SJCRH30 (cell line): Measurements from ENCODE around the gene AGPAT3. TPM values are rescaled to one million over a fixed set of nuclear protein-coding genes. Genes with fewer than 3 reads are reported as not detected.

Experiments
- DNase-seq, 2 experiments: peaks; one replicate each; pipeline ENCODE4 v3.0.0-alpha.2; 2015 to 2020
- H3K27ac ChIP-seq: fragments of 250-450 bp; sonication (Bioruptor Pico); 2 replicates; pipeline ENCODE4 v1.5.1; 2020; ENCODE audit warnings: mild to moderate bottlenecking, moderate library complexity
- H3K27me3 ChIP-seq: fragments of 250-450 bp; sonication (Bioruptor Pico); 2 replicates; pipeline ENCODE4 v1.5.1; 2020; ENCODE audit warnings: mild to moderate bottlenecking, moderate library complexity
- H3K36me3 ChIP-seq: fragments of 250-450 bp; sonication (Bioruptor Pico); 2 replicates; pipeline ENCODE4 v1.5.1; 2020; ENCODE audit warnings: mild to moderate bottlenecking, moderate library complexity
- H3K4me1 ChIP-seq: fragments of 250-450 bp; sonication (Bioruptor Pico); 2 replicates; pipeline ENCODE4 v1.5.1; 2020; ENCODE audit warnings: mild to moderate bottlenecking, moderate library complexity
- H3K4me3 ChIP-seq: fragments of 250-450 bp; sonication (Bioruptor Pico); 2 replicates; pipeline ENCODE4 v1.5.1; 2020; ENCODE audit warnings: mild to moderate bottlenecking, moderate library complexity
- H3K9me3 ChIP-seq: fragments of 250-450 bp; sonication (Bioruptor Pico); replicated peaks from 2 replicates; pipeline ENCODE4 v1.5.1; 2020; ENCODE audit warnings: mild to moderate bottlenecking, moderate library complexity
- total RNA-seq: library from RNA; depleted of rRNA; stranded (reverse); fragments of >200 nt; shearing (Covaris generic); gene quantifications from 2 replicates; pipeline ENCODE4 v1.2.3, GENCODE V29; 2014

AGPAT3 gene
- total RNA-seq, 1 experiment from 2014 or later = 18.3 TPM

DNA sequence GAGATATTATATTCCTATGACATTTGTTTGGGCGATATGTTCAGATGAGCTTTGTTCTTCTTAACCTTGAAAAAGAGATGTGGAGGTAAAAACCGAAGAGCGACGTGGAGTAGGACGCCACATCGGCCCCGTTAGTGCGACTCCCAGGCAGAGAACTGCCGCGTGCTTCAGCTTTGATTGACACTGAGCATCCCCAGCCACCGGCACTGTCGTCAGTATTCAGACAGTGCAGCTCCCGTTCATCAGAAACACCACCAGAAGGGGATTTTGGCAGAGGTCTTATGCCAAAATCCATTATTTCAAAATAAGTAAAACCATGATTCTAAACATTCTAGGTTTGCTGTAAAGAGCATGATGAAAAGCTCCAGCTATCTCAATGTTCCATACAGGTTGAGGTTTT lies 66.5 kb downstream of the AGPAT3 start:
- no peaks in the 10 kb centered on the region for H3K9me3 ChIP-seq
- no peak overlapping the region for H3K27ac ChIP-seq
- no peaks in the 10 kb centered on the region for H3K36me3 ChIP-seq
- H3K4me3 ChIP-seq = no peak overlapping the region
- no peaks in the 10 kb centered on the region for H3K4me1 ChIP-seq
- no peak for DNase-seq
- H3K27me3 ChIP-seq = no peaks in the 10 kb centered on the region

DNA sequence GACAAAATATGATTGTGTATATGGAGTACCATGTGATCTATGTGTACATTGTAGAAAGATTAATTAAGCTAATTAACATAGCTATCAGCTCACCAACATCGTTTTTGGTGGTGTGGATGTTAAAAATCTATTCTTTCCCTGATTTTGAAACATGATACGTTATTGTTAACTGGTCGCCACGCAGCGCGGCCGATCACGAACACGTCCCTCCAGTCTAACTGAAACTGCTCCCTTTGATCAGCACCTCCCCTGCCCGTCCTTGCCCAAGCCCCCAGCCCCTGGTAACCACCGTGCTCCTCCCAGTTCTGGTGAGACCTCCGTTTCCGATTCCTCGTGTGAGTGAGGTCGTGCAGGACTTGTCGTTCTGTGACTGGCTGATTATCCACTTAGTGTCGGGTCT lies 67.0 kb downstream of the AGPAT3 start:
- H3K4me3 ChIP-seq = no peak overlapping the region
- no peaks in the 10 kb centered on the region for H3K36me3 ChIP-seq
- H3K27ac ChIP-seq = no peak overlapping the region
- no peaks in the 10 kb centered on the region for H3K27me3 ChIP-seq
- no peaks in the 10 kb centered on the region for H3K9me3 ChIP-seq
- no peak for DNase-seq
- H3K4me1 ChIP-seq = no peaks in the 10 kb centered on the region

DNA sequence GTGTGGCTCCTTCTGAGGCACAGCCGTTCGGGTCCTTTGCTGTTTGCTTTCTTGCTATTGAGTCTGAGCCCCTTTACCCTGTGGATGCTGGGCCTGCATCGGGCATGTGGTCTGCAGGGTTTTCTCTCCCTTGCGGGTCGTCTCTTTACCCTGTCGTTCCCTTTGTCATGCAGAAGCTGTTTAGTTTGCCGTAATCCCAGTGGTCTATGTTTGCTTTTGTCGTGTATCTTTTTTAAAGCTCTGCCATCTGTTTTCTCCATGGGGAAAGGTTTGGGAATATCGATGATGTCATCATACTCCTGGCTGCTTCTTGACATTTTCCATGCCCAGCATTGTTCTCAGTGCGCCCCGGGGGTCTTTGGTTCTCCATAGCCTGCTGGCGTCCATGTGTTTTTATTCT lies 68.2 kb downstream of the AGPAT3 start:
- no peak for DNase-seq
- no peaks in the 10 kb centered on the region for H3K27me3 ChIP-seq
- no peaks in the 10 kb centered on the region for H3K36me3 ChIP-seq
- H3K27ac ChIP-seq = no peak overlapping the region
- no peaks in the 10 kb centered on the region for H3K9me3 ChIP-seq
- no peak overlapping the region for H3K4me3 ChIP-seq
- no peaks in the 10 kb centered on the region for H3K4me1 ChIP-seq

DNA sequence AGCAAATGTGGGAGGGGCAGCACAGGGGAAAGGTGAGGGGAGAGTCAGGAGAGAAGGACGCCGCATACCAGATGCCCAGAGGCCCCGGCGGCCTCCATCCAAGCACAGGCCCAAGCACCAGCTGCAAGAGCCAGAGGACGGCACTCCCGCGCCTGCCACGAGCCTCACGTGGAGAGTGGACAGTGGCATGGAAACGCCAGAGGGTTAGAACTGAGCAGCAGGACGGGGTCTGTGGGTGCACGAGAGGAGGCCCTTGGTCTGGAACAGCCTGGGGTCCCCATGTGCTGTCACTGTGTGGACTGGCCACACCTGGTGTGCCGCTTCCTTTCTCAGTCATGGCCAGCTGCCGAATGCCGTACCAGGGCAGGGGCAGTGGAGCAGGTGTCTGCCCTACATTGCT lies 68.7 kb downstream of the AGPAT3 start:
- no peaks in the 10 kb centered on the region for H3K27me3 ChIP-seq
- no peaks in the 10 kb centered on the region for H3K36me3 ChIP-seq
- no peaks in the 10 kb centered on the region for H3K4me1 ChIP-seq

DNA sequence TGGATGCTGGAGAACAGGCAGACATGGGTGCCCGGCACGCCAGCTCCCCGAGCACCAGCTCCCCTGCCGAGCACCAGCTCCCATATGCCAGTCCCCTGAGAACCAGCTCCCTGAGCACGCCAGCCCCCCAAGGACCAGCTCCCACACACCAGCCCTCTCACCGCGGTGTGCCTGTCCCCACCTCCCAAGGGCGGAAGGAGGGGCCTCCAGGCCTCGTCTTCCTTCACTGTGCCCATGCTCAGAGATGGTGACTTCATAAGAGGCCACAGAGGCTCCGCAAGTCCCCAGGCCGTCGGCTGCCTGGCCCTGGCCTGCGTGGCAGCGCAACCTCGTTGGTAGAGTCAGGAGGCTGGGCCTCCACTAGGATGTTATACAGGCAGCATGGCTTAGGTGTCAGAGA lies 69.1 kb downstream of the AGPAT3 start:
- Histone ChIP-seq H3K27ac (no peak overlapping the region), H3K4me3 (no peak overlapping the region), H3K27me3 (no peaks in the 10 kb centered on the region), H3K4me1 (no peaks in the 10 kb centered on the region), H3K9me3 (no peaks in the 10 kb centered on the region), H3K36me3 (no peaks in the 10 kb centered on the region)
- no peak for DNase-seq

More for the DNA sequence above, 68.7 kb downstream of the AGPAT3 start:
- Histone ChIP-seq H3K27ac (no peak overlapping the region), H3K9me3 (no peaks in the 10 kb centered on the region), H3K4me3 (no peak overlapping the region)
- no peak for DNase-seq

DNA sequence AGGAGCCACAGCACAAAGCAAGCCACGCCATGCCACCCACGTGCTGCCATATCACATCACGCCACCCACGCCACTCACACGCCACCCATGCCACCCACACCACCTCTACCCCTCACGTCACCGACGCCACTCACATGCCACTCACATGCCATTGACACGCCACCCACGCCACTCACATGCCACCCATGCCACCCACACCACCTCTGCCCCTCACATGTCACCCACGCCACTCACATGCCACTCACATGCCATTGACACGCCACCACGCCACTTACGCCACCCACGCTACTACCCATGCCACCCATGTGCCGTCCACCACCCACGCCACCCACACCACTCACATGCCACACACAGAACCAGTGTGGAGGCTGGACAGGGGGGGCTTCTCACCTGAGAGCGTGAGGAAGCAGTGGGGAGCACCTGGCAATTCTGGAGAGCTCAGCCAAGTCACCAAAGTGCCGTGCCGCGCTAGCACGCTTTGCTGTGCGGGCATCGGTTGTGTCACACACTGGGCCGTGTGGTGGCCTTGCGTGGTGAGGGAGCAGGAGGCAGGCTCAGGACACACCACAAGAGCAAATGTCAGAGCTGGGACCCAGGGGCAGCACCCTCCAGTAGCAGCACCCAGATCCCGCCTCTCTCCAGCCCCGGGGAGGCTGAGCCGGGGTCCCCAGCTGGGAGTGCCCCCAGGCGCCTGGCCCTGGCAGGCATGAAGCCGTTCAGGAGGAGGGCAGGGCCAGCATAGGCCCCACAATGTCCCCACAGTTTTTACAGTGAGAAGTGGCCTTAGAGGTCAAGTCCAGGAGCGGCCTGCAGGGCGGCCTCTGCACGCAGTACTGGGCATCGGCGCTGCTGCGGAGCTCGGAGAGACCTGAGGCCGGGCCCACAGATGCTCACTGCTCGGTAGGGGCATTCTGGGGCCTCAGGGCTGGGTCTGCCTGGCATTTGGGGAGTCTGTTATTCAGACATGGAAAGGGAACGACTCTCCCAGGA lies 70.0 kb downstream of the AGPAT3 start:
- Histone ChIP-seq H3K9me3 (no peaks in the 10 kb centered on the region), H3K4me3 (no peak overlapping the region), H3K27me3 (no peaks in the 10 kb centered on the region), H3K36me3 (no peaks in the 10 kb centered on the region), H3K4me1 (no peaks in the 10 kb centered on the region), H3K27ac (no peak overlapping the region)
- DNase-seq = no peak

DNA sequence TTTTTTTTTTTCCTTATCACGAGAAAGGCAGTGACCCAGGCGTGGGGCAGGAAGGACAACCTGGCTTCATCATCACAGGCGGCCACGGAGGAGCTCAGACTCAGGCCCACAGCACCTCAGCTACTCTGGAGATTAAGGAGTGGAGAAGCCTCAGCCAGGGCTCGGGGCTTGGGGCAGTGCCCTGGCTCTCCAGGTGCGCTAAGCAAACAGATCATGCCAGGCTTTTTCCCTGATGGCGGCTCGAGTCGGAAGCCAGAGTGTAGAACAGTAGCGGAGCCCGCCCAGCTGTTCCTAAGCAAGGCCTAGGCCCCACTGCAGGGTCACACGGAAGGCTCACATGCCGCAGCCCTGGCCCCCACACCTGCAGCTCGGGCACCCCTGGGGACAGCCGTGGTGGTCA lies 70.7 kb downstream of the AGPAT3 start:
- no peak overlapping the region for H3K27ac ChIP-seq

DNA sequence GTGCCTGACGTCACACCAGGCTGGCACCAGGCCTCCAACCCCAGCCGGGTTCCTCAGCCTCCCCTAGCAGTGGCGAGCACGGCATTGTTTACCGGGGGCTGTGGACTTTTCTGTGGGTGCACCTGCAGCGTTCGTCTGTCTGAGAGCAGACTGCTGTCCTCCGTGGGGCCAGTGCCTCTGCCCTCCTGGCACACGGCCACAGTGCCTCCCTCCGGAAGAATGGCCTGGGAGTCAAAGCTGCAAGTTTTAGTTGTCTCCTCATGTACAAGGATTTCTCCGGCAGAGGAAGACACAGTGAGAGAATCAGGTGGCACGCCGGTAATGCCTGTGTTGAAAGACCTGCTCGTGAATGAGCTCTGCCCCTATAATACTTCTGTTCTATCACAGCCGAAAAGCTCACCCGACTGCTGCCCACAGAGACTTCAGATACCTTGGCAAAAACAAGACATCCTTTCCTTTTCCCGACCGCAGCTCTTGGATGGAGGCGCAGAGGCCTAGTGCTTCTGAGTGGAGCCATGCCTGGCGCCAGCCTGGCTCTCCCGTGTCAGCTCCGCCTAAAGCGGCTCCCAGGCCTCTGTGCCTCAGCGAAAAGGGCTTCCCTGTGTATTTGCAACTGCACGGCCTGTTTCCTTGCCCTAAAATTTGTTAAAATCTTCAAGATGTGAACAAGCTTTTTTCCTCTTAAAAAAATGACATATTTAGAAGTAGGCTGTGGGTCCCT lies 71.4 kb downstream of the AGPAT3 start:
- no peak overlapping the region for H3K4me3 ChIP-seq
- H3K27me3 ChIP-seq = no peaks in the 10 kb centered on the region
- H3K9me3 ChIP-seq = no peaks in the 10 kb centered on the region
- H3K36me3 ChIP-seq = no peaks in the 10 kb centered on the region
- no peak overlapping the region for H3K27ac ChIP-seq
- H3K4me1 ChIP-seq = no peaks in the 10 kb centered on the region
- no peak for DNase-seq

More for the DNA sequence above, 70.7 kb downstream of the AGPAT3 start:
- Histone ChIP-seq H3K9me3 (no peaks in the 10 kb centered on the region), H3K36me3 (no peaks in the 10 kb centered on the region), H3K4me3 (no peak overlapping the region), H3K27me3 (no peaks in the 10 kb centered on the region), H3K4me1 (no peaks in the 10 kb centered on the region)
- no peak for DNase-seq

DNA sequence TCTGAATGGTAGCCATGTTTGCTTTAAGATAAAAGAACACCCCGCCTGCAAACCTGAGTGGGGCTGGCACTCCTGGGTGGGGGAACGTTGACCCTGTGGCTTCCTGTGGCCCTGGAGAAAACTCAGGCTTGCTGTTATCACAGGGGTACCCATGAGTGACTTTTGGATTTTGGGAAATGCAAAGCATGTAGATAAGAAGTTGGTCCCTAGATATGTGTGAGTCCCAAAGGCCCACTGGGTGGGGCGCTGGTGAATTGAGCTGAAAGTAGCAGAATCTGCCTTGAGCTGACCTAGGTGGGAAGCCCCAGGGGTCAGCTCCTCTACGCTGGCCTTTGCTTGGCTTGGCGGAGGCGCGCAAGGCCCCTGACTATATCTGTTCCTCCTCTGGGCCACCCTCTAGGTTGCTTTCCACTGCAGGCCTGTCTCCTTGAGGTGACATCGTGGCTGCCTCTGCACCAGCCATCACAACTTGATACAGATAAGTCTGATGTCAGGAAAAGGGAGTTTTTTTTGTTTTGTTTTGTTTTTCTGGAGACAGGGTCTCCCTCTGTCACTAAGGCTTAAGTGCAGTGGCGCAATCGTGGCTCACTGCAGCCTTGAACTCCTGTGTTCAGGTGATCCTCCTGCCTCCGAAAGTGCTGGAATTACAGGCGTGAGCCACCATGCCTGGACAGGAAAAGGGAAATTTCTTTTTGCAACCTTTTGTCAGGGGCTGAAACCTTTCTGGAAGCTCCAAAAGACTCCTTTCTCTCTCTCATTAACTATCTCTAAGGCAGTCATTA lies 72.2 kb downstream of the AGPAT3 start:
- no peak for DNase-seq
- Histone ChIP-seq H3K27ac (no peak overlapping the region), H3K4me1 (no peaks in the 10 kb centered on the region), H3K36me3 (no peaks in the 10 kb centered on the region), H3K27me3 (no peaks in the 10 kb centered on the region), H3K4me3 (no peak overlapping the region), H3K9me3 (no peaks in the 10 kb centered on the region)

DNA sequence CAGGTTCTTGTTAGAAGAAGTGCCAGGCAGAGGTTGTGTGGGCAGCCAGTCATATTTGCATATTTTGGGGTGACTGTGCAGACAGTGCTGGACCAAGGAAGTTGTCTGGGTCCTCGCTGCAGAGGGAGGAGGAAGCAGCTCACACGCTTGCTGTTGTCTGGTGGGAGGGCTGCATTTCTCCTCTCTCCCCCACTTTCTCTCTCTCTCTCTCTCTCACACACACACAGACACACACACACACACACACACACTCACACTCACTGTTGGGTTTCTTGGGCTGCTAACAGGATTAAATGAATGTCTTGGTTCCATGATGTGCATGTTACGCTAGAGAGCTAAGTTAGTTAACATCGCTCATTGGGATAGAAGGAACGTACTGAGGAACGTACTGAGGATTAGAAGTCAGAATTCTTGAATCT lies 72.9 kb downstream of the AGPAT3 start:
- Histone ChIP-seq H3K4me3 (no peak overlapping the region), H3K27me3 (no peaks in the 10 kb centered on the region), H3K36me3 (no peaks in the 10 kb centered on the region), H3K9me3 (no peaks in the 10 kb centered on the region), H3K27ac (no peak overlapping the region), H3K4me1 (no peaks in the 10 kb centered on the region)
- DNase-seq = no peak

DNA sequence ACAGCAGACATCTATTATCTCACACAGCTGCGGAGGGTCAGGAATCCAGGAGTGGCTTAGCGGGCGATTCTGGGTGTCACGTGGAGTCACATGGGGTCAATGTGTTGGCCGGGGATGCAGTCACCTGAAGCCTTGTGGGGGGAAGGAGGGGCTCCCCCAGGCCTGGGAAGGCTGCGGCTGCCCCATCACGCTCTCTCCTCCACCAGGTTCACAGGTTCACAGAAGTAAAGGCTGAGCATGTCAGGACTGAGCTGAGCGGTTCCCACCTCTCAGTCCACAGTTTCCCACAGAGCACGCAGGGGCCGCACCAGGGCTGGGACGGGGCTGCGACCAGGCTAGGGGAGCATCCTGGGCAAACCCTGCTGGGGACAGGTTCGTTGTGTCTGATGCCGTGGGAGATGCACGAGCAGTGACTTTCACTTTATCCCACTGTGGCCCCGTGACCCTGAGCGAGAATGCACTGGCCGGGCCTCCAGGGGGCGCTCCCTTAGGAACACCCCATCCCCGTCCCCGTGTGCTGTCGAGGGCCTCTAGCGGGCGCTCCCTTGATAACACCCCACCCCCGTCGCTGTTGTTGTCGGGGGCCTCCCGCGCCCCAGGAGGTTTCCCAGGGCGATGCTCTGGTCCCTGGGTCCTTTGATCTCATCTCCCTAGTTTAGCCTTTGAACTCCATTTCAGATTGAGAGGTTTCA lies 73.9 kb downstream of the AGPAT3 start:
- Histone ChIP-seq H3K36me3 (no peaks in the 10 kb centered on the region), H3K4me3 (no peak overlapping the region), H3K27me3 (no peaks in the 10 kb centered on the region), H3K4me1 (no peaks in the 10 kb centered on the region), H3K27ac (no peak overlapping the region), H3K9me3 (no peaks in the 10 kb centered on the region)
- peak in 1 of 2 experiments; percentile 34 for DNase-seq

DNA sequence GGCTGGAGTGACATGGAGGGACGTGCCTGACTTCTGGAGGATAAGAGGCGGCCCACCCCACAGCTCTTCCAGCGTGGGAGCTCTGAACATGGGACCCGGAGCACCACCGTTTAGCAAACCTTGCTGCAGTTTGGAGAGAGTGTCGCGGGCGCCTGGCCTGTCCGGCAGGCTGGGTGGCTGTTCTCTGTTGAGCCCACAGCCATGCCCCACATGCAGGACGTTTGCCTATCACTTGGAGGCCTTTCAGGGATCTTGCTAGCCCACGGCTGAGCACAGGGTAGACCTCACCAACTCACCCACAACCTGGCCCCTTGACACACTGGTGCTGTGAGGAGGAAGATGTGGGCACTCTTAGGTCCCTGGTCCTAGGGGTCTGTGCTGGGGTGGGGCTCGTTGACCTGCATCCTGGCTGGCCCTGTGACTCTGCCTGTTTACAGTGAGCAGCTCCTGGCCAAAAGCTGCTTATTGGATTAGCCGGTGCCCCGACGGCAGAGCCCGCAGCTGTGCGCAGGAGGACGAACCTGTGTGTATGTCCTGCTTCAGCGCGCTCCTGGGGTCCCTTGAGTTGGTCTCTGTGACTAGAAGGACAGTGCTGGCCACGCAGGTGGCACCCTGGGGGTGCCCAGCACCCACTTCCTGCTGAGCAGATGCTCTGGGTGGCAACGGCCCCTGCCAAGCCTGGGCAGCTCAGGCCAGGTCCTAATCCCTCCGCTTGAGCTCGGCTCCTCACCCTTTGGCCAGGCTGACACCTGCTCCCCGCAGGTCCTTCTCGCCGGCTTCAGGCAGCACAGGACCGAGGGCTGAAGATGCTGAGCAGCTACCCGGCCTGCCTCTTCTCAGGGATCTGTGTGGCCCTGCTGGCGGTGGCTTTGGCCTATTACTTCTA lies 74.7 kb downstream of the AGPAT3 start:
- Histone ChIP-seq H3K27ac (no peak overlapping the region), H3K27me3 (no peaks in the 10 kb centered on the region), H3K9me3 (no peaks in the 10 kb centered on the region), H3K4me1 (no peaks in the 10 kb centered on the region), H3K4me3 (no peak overlapping the region), H3K36me3 (no peaks in the 10 kb centered on the region)
- DNase-seq = no peak

DNA sequence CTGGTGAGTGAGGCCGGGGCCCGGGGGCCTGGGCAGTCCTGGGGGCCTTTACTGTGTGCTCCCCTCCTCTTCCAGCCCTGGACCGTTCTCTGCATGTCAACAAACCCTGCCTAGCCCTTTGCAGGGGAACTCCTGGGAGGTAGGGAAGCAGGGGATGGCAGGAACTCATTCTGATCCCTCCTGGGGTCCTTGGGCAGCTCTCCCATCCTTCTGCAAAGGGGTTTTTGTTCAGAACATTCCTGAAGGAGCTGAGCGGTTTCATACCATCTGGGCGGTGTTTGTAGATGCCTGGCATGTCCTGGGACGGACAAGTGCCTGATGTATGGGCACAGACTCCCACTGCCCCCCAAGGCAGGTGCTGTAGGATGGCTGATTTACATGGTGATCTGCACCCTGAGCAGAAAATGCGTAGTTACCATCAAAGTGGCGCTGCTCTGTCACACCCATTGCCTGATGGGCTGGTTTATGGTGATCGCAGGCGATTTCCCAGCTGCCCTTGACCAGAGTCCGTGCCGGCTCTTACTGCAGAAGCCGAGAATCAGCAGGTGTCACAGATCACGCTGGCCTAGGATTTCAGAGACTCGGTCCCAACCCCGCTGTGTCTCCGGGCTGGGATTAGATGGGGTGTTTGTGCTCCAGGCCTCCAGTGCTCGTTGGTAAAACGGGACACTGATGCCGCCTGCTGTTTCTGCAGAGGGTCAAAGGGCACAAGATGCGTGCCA lies 75.5 kb downstream of the AGPAT3 start:
- no peak for DNase-seq

More for the DNA sequence above, 75.5 kb downstream of the AGPAT3 start:
- no peaks in the 10 kb centered on the region for H3K9me3 ChIP-seq
- no peaks in the 10 kb centered on the region for H3K36me3 ChIP-seq
- no peaks in the 10 kb centered on the region for H3K27me3 ChIP-seq
- H3K4me3 ChIP-seq = no peak overlapping the region
- no peak overlapping the region for H3K27ac ChIP-seq
- H3K4me1 ChIP-seq = no peaks in the 10 kb centered on the region
